ENCODE results near the gene PLD3.
"Not testable (repeated sequence)": the region's sequence is repeated elsewhere in the genome, so short reads cannot be mapped to it uniquely, and the experiment has no call there.

PLD3 gene

GRCh38 chr19:40333083-40333482 is 15.4 kb upstream of the PLD3 start:
- not testable (repeated sequence) for FAIRE-seq

GRCh38 chr19:40335101-40335500 is 13.4 kb upstream of the PLD3 start:
- no peak for FAIRE-seq

- FAIRE-seq, result no peak
Observed at GRCh38 chr19:40335855-40336600, 12.5 kb upstream of the PLD3 start.

GRCh38 chr19:40336601-40336900 is 11.9 kb upstream of the PLD3 start:
- FAIRE-seq, result no peak

- no peak for FAIRE-seq
Observed at GRCh38 chr19:40337107-40337506, 11.4 kb upstream of the PLD3 start.

- no peak for FAIRE-seq
Observed at GRCh38 chr19:40337594-40337993, 10.9 kb upstream of the PLD3 start.

GRCh38 chr19:40339018-40339728 is 9.3 kb upstream of the PLD3 start:
- no peak for FAIRE-seq

GRCh38 chr19:40341601-40342482 is 6.7 kb upstream of the PLD3 start:
- FAIRE-seq, result no peak

- no peak for FAIRE-seq
Observed at GRCh38 chr19:40342644-40343311, 5.7 kb upstream of the PLD3 start.

GRCh38 chr19:40344422-40344821 is 4.1 kb upstream of the PLD3 start:
- FAIRE-seq, result no peak

GRCh38 chr19:40348961-40349507 is 539 bp downstream of the PLD3 start:
- FAIRE-seq, result no peak

GRCh38 chr19:40355975-40356680 is 7.6 kb downstream of the PLD3 start:
- FAIRE-seq, result no peak

GRCh38 chr19:40356681-40357595 is 8.4 kb downstream of the PLD3 start:
- no peak for FAIRE-seq

- no peak for FAIRE-seq
Observed at GRCh38 chr19:40357640-40358039, 9.1 kb downstream of the PLD3 start.

- FAIRE-seq, result no peak
Observed at GRCh38 chr19:40358773-40359172, 10.3 kb downstream of the PLD3 start.

- FAIRE-seq, result no peak
Observed at GRCh38 chr19:40360020-40360707, 11.7 kb downstream of the PLD3 start.

- no peak for FAIRE-seq
Observed at GRCh38 chr19:40360708-40361241, 12.3 kb downstream of the PLD3 start.

- FAIRE-seq, result no peak
Observed at GRCh38 chr19:40362160-40362559, 13.7 kb downstream of the PLD3 start.

- no peak for FAIRE-seq
Observed at GRCh38 chr19:40363069-40363468, 14.6 kb downstream of the PLD3 start.

GRCh38 chr19:40365010-40365409 is 16.5 kb downstream of the PLD3 start:
- no peak for FAIRE-seq
